GM12891 (cell line): Measurements from ENCODE around the gene OR2T6. TPM values are rescaled to one million over a fixed set of nuclear protein-coding genes. Genes with fewer than 3 reads are reported as not detected.

Experiments used
- DNase-seq: peaks from one replicate; pipeline ENCODE4 v3.0.0; 2011; ENCODE audit warnings: low spot score; ENCODE audit not compliant: insufficient read length
- FAIRE-seq: peaks from 2 replicates; lab custom pipeline; 2011; peaks lifted over from hg19 to GRCh38; lab: Jason Lieb, UNC
- PAX5 ChIP-seq: IDR thresholded peaks from 2 replicates; pipeline ENCODE4 v1.6.1; 2011; ENCODE audit warnings: low read length, moderate library complexity, mild to moderate bottlenecking; ENCODE audit not compliant: insufficient read depth, severe bottlenecking
- POLR2A ChIP-seq: IDR thresholded peaks from 2 replicates; pipeline ENCODE4 v1.6.1; 2011; ENCODE audit warnings: low read depth, low read length, control low read depth
- POLR2AphosphoS5 ChIP-seq: IDR thresholded peaks from 2 replicates; pipeline ENCODE4 v1.6.1; 2011; ENCODE audit warnings: low read depth, low read length, control low read depth
- POU2F2 ChIP-seq: IDR thresholded peaks from 2 replicates; pipeline ENCODE4 v1.6.1; 2011; ENCODE audit warnings: low read depth, mild to moderate bottlenecking, control low read depth, low read length, moderate library complexity
- SPI1 ChIP-seq: IDR thresholded peaks from 2 replicates; pipeline ENCODE4 v1.6.1; 2011; ENCODE audit warnings: low read depth, low read length, control low read depth
- TAF1 ChIP-seq: IDR thresholded peaks from 2 replicates; pipeline ENCODE4 v1.6.1; 2011; ENCODE audit warnings: low read depth, low read length, control low read depth
- polyA plus RNA-seq: library from polyadenylated mRNA; unstranded; fragments of >200 nt; gene quantifications from one replicate; pipeline ENCODE4 v1.2.1, GENCODE V29; 2012; ENCODE audit warnings: low read depth, missing spikeins, inconsistent platforms; ENCODE audit not compliant: missing spikeins

The OR2T6 gene, protein sequence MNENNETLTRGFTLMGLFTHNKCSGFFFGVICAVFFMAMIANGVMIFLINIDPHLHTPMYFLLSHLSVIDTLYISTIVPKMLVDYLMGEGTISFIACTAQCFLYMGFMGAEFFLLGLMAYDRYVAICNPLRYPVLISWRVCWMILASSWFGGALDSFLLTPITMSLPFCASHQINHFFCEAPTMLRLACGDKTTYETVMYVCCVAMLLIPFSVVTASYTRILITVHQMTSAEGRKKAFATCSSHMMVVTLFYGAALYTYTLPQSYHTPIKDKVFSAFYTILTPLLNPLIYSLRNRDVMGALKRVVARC
- polyA plus RNA-seq = not detected

DNA sequence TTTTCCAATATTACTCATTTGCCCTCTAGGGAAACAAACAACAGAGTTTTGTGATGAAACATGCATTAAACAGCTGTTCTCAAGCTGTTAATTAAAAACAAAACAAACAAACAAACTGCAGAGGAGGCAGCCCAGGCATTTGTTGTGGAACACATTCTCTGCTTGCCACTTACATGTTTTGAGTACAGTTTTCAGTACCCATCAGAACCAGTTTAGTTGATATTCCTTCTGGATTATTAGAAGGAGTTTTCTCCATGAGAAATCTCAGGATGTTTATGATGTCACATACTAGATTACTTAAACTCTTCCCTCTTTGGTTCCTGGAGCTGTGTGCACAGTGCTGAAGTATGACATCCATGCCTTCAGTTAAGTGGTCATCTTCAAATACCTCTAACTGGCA is at the start of gene OR2T6:
Gene OR2T6 (plus strand): TSS at position 301 of the 400 bp plus-strand sequence. CDS start 11,863 bp downstream, outside the sequence.
- TF ChIP-seq TAF1 (no peak), POU2F2 (no peak), SPI1 (no peak), POLR2A (no peak), POLR2AphosphoS5 (no peak), PAX5 (no peak)
- FAIRE-seq (no peak), DNase-seq (no peak)

DNA sequence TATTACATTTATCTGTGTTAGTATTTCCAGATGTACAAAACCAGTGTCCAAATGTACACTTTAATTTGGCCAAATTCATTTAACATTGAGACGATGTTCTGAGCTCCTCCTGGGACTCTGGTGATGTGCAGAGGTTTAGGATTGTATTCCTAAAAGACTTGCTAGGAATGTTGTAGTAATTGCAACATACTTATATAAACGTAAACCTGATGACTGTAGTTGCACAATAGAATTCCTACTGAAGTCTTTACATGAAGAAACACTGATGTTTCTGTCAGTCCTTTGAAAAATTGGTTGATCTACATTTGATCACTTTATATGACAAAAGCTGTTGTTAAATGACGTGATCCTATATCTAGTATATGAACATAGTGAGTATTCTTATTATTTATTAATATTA is 32.1 kb upstream of the OR2T6 start:
- DNase-seq (no peak), FAIRE-seq (no peak)
- TF ChIP-seq PAX5 (no peak), POLR2AphosphoS5 (no peak), POU2F2 (no peak)

DNA sequence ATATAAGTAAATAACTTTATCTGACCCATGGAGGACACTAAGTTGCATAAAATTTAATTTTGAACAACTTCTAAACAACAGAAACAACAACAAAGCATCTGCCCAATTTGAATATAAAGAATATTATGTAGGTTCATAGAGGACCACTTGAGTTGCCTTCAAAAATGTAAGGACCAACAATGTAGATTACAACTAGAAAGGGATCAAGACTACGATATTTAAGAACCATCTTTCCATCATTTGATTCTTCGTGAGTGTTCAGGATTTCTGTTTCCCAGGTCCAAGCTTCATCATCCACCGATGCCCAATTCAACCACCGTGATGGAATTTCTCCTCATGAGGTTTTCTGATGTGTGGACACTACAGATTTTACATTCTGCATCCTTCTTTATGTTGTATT is 27.1 kb upstream of the OR2T6 start, which contains the start of gene OR14C36:
Gene OR14C36 (plus strand): TSS at position 301 of the 400 bp plus-strand sequence. CDS start 0 bp downstream, at position 301.
- TF ChIP-seq PAX5 (no peak), TAF1 (no peak)
- no peak for FAIRE-seq
- no peak for DNase-seq

DNA sequence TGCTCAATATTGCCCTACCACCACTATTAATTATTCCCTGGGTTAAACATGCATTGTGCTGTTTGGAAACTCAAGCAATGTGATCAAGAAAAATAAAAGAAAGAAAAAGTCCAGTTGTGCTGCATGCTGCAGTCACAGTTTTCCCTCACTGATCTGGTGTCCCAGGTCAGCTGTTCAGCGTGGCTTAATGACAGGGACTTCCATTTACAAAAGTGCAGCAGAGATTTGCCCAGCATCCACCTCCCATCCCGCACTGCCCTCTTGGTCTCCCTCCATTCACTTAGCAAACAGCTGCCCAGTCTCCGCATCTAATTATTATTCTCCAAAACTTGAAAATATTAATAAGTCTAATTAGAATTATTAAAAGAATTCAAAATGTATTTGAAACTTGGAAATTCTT is 16.1 kb upstream of the OR2T6 start:
- FAIRE-seq (no peak), DNase-seq (no peak)
- TF ChIP-seq POU2F2 (no peak), POLR2AphosphoS5 (no peak), POLR2A (no peak), PAX5 (no peak), TAF1 (no peak), SPI1 (no peak)

DNA sequence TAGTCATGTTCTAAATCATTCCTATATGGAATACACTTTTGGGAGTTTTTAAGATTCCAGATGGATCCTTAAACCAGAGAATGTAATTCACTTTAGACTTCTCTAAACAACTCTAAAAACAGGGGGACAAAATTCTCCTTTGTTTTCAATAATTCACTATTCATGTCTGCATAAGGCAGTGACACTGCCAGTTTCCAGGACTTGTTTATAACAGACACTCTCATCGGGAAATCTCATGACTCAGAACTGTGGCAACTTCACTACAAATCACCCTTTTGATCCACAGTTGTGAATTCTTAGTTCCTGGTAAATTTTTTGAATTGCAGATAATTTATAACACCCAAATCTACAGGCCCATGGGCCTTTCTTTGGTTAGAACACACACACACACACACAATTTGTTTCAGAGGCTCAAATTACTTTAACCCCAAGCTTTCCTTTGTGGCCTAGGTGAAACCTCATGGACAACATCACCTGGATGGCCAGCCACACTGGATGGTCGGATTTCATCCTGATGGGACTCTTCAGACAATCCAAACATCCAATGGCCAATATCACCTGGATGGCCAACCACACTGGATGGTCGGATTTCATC is 14.3 kb upstream of the OR2T6 start, which contains the start of gene OR2T4:
Gene OR2T4 (plus strand): TSS at position 545 of the 595 bp plus-strand sequence. CDS start 0 bp downstream, at position 545.
- TF ChIP-seq TAF1 = no peak
- TF ChIP-seq POLR2A = no peak
- no peak for TF ChIP-seq POLR2AphosphoS5
- TF ChIP-seq POU2F2 = no peak
- TF ChIP-seq SPI1 = no peak
- TF ChIP-seq PAX5 = no peak
- no peak for DNase-seq

DNA sequence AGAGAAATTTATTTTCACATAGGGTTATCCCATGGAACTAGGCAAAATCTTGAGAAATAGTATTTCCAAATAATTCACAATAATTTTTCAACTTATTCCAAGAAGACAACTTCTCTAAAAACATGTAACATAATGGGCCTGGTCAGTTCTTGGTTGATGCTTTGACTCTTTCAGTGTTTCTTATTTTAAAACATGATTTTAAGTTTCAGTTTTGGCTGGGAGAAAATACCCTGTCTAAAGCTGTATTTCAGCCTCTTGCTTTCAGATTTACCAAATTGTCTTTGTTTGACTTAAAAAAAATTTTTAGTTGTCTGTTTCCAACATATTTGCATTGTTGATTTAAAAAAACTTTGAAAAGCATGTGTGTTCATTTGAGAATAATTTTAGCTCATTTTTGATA is 8.9 kb upstream of the OR2T6 start:
- FAIRE-seq = no peak
- TF ChIP-seq TAF1 (no peak), POU2F2 (no peak), SPI1 (no peak), PAX5 (no peak), POLR2AphosphoS5 (no peak), POLR2A (no peak)
- no peak for DNase-seq

More for the DNA sequence above, 14.3 kb upstream of the OR2T6 start, which contains the start of gene OR2T4:
- FAIRE-seq = no peak

DNA sequence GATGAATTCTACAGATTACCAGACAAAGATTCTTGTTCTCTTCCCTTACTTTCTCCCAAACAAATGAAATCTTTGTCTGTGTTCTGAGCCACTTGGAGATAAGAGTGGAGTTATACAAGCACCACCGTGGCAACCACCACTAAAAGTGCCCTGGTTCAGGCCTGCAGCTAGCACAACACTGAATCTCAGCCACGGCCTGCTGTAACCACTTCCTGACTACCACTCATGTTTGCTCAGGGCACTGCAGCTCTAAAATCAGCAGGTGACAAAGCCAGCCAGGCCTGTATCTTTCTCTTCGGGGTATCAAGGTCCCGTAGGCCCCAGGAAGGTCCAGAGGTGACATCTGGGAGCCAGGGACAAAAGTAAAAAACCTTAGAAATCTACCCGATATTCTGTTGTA is 3.2 kb upstream of the OR2T6 start:
- no peak for DNase-seq
- TF ChIP-seq TAF1 = no peak
- TF ChIP-seq POLR2AphosphoS5 = no peak
- TF ChIP-seq POU2F2 = no peak
- FAIRE-seq = peak; percentile 68

DNA sequence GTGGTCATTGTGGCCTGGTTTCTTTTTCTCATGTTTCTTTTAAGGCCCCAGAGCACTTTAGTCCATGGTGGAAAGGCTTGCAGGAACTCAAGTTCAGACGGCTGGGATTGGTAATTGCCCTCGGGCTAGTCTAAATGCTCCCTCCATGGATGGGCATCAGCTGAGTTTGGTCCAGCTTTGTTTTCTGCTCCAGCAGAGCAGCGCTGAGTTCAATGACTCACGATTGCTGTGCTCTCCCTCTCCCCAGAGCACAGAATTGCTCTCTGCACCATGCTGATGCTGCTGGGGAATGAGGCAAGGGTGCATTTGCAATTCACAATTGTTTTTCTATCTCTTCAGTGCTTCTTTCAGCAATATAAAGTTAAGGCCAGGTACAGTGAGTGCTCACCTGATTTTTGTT is 1.8 kb upstream of the OR2T6 start:
- peak; percentile 43 for FAIRE-seq
- no peak for DNase-seq
- TF ChIP-seq PAX5 (no peak), POLR2AphosphoS5 (no peak), POLR2A (no peak), SPI1 (no peak), POU2F2 (no peak), TAF1 (no peak)

DNA sequence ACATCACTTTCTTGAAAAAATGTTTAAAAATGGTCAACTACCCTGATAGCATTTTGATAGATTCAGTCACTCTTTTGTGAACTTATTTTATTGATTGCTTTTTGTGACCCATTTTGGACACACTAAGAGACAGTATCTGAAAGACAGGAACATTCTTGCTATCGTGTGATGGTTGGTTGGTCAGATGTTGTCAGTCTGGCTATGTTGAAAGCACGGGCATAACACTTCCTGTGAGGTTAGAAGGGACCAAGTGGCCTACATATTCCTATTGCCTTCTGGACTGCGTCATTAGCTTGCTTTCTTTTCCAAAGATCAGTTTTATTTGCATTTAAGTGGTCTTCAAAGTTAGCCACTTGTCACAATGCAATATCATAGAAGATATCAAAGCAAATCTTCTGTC is 1.4 kb downstream of the OR2T6 start:
- no peak for FAIRE-seq
- TF ChIP-seq SPI1 (no peak), TAF1 (no peak), POLR2A (no peak), POLR2AphosphoS5 (no peak), POU2F2 (no peak), PAX5 (no peak)
- no peak for DNase-seq

DNA sequence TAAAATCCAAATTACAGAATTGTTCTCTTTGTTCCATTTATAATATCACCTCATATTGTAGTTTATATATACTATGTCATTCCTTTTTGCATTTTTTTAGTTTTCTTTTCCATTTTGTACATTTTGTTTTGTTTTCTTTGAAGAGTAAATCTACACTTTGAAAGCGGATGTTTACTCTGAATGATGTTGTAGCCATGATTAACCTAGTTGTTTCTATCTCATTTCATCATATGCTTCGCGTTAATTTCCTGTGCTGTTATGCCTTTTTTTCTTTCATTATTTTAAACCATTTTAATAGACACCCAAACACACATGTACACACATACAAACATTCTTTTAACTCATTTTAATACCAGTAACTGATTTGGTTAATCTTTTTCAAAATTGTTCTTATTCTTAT is 5.3 kb downstream of the OR2T6 start:
- no peak for FAIRE-seq
- DNase-seq = no peak
- TF ChIP-seq PAX5 (no peak), TAF1 (no peak), SPI1 (no peak), POLR2AphosphoS5 (no peak), POU2F2 (no peak), POLR2A (no peak)
